ENCODE measurements around the gene MCMBP. TPM values are rescaled to one million over a fixed set of nuclear protein-coding genes. Genes with fewer than 3 reads are reported as not detected.
"Not testable (repeated sequence)": the region's sequence is repeated elsewhere in the genome, so short reads cannot be mapped to it uniquely, and the experiment has no call there.

MCMBP gene
- total and polyA plus RNA-seq, 5 experiments from 2014 or later = 44.6 to 58.2 (median 50.9) TPM

GRCh38 chr10:119893074-119893473, 20.4 kb upstream of the MCMBP start:
- Mint-ChIP-seq H3K4me3 (peak overlapping the region; percentile 93 to 99 (median 98)), H3K9me3 (no peaks in the 10 kb centered on the region), H3K27me3 (no peaks in the 10 kb centered on the region), H3K4me1 (peaks cover 21 to 59% (median 54%) of the 10 kb centered on the region in 4 donors), H3K27ac (peak overlapping the region; percentile 97 to 100 (median 99)), H3K36me3 (peaks cover 0 to 17% (median 0%) of the 10 kb centered on the region in 3 donors)
- DNase-seq (no peak), ATAC-seq (no peak)
- POLR2A ChIA-PET = interaction anchor here (0.8 to 4.8 kb wide), 2 partner anchors 12 to 20 kb away, joined by 3 to 67 read pairs; partner anchors contain the start of gene MCMBP

GRCh38 chr10:119892188-119893065, 19.8 kb upstream of the MCMBP start, which contains the start of gene SEC23IP:
TSS of gene SEC23IP (plus strand) at chr10:119892730. CDS start at chr10:119892783, 53 bp downstream.
- Mint-ChIP-seq H3K27me3 (no peaks in the 10 kb centered on the region), H3K9me3 (no peaks in the 10 kb centered on the region), H3K4me1 (peaks cover 21 to 58% (median 53%) of the 10 kb centered on the region in 4 donors), H3K4me3 (peak within 1 kb of the TSS; percentile 93 to 99 (median 98)), H3K36me3 (peaks cover 0 to 16% (median 0%) of the 10 kb centered on the region in 3 donors), H3K27ac (peak within 1 kb of the TSS; percentile 97 to 100 (median 99))
- POLR2A ChIA-PET = interaction anchor here (0.8 to 4.8 kb wide), 3 partner anchors 12 to 22 kb away, joined by 3 to 67 read pairs (median 3); partner anchors contain the start of gene MCMBP
- ATAC-seq (peak; percentile 99), DNase-seq (peak; percentile 78 to 94 (median 86))

GRCh38 chr10:119891849-119892187, 19.2 kb upstream of the MCMBP start:
- POLR2A ChIA-PET = interaction anchor here (1.2 to 4.8 kb wide), 2 partner anchors 19 to 21 kb away, joined by 3 to 67 read pairs; partner anchors contain the start of gene MCMBP
- peak overlapping the region; percentile 93 to 99 (median 98) for H3K4me3 Mint-ChIP-seq
- DNase-seq, H3K9me3 Mint-ChIP-seq, ATAC-seq, H3K27me3 Mint-ChIP-seq: not testable (repeated sequence)
- peaks cover 18 to 52% (median 47%) of the 10 kb centered on the region in 4 donors for H3K4me1 Mint-ChIP-seq
- H3K36me3 Mint-ChIP-seq = peaks cover 0 to 10% (median 0%) of the 10 kb centered on the region in 3 donors
- peak overlapping the region in 7 of 10 donors; percentile 97 to 100 (median 99) for H3K27ac Mint-ChIP-seq

- not testable (repeated sequence) for H3K9me3 Mint-ChIP-seq, H3K27me3 Mint-ChIP-seq, DNase-seq, H3K36me3 Mint-ChIP-seq, ATAC-seq
- H3K4me1 Mint-ChIP-seq = peaks cover 13 to 36% (median 32%) of the 10 kb centered on the region in 4 donors
- peak overlapping the region in 4 of 10 donors; percentile 16 to 57 (median 20) for H3K4me3 Mint-ChIP-seq
- H3K27ac Mint-ChIP-seq = peak overlapping the region in 1 of 10 donors; percentile 24
- POLR2A ChIA-PET = interaction anchor here (2.5 kb wide), 1 partner anchor 17 kb away, joined by 9 read pairs; the partner anchor contains the start of gene MCMBP
These were observed 17.7 kb upstream of the MCMBP start for GRCh38 chr10:119890307-119890706.

GRCh38 chr10:119889201-119889600, 16.6 kb upstream of the MCMBP start:
- not testable (repeated sequence) for H3K36me3 Mint-ChIP-seq, ATAC-seq, H3K27ac Mint-ChIP-seq, H3K27me3 Mint-ChIP-seq, DNase-seq, H3K9me3 Mint-ChIP-seq
- H3K4me1 Mint-ChIP-seq = peaks cover 11 to 26% (median 22%) of the 10 kb centered on the region in 4 donors
- POLR2A ChIA-PET = interaction anchor here (0.6 to 2.5 kb wide), 2 partner anchors 16 to 341 kb away, joined by 3 to 9 read pairs; partner anchors contain the start of gene MCMBP
- peak overlapping the region in 1 of 10 donors; percentile 8 for H3K4me3 Mint-ChIP-seq

GRCh38 chr10:119888715-119889114, 16.1 kb upstream of the MCMBP start:
- H3K4me3 Mint-ChIP-seq = peak overlapping the region in 1 of 10 donors; percentile 46
- H3K27ac Mint-ChIP-seq, H3K27me3 Mint-ChIP-seq, H3K36me3 Mint-ChIP-seq, DNase-seq, ATAC-seq, H3K9me3 Mint-ChIP-seq: not testable (repeated sequence)
- POLR2A ChIA-PET = interaction anchor here (2.5 kb wide), 1 partner anchor 15 kb away, joined by 9 read pairs; the partner anchor contains the start of gene MCMBP
- peaks cover 10 to 21% (median 17%) of the 10 kb centered on the region in 4 donors for H3K4me1 Mint-ChIP-seq

- DNase-seq, ATAC-seq, H3K4me3 Mint-ChIP-seq, H3K4me1 Mint-ChIP-seq, H3K27ac Mint-ChIP-seq, H3K36me3 Mint-ChIP-seq, H3K9me3 Mint-ChIP-seq, H3K27me3 Mint-ChIP-seq, POLR2A ChIA-PET: not testable (repeated sequence)
These were observed 13.4 kb upstream of the MCMBP start for GRCh38 chr10:119886070-119886469.

GRCh38 chr10:119883901-119884611, 11.4 kb upstream of the MCMBP start:
- not testable (repeated sequence) for H3K27me3 Mint-ChIP-seq, H3K36me3 Mint-ChIP-seq, ATAC-seq, H3K27ac Mint-ChIP-seq, H3K4me1 Mint-ChIP-seq, H3K4me3 Mint-ChIP-seq, DNase-seq, H3K9me3 Mint-ChIP-seq
- POLR2A ChIA-PET = interaction anchor here (1.0 kb wide), 1 partner anchor 11 kb away, joined by 3 read pairs; no protein-coding TSS in a partner anchor

GRCh38 chr10:119878524-119878923, 5.9 kb upstream of the MCMBP start:
- H3K4me1 Mint-ChIP-seq = peaks cover 6 to 7% (median 7%) of the 10 kb centered on the region in 4 donors
- ATAC-seq (no peak), DNase-seq (no peak)
- no peak overlapping the region for H3K27ac Mint-ChIP-seq
- H3K4me3 Mint-ChIP-seq = no peak overlapping the region
- POLR2A ChIA-PET = no interaction called here
- H3K36me3 Mint-ChIP-seq = no peaks in the 10 kb centered on the region
- no peaks in the 10 kb centered on the region for H3K9me3 Mint-ChIP-seq
- peaks cover 0 to 2% (median 0%) of the 10 kb centered on the region in 5 donors for H3K27me3 Mint-ChIP-seq

- ATAC-seq (peak; percentile 89 to 91), DNase-seq (peak; percentile 76 to 91 (median 85))
- H3K9me3 Mint-ChIP-seq = no peaks in the 10 kb centered on the region
- H3K27me3 Mint-ChIP-seq = no peaks in the 10 kb centered on the region
- POLR2A ChIA-PET = interaction anchor here (0.6 to 3.5 kb wide), 23 partner anchors 9 to 1119 kb away, joined by 3 to 67 read pairs (median 4); partner anchors contain the start of genes BAG3, CACUL1, EIF3A and INPP5F
- peaks cover 19 to 44% (median 34%) of the 10 kb centered on the region in 4 donors for H3K4me1 Mint-ChIP-seq
- H3K27ac Mint-ChIP-seq = peak overlapping the region; percentile 54 to 96 (median 94)
- peak overlapping the region; percentile 83 to 94 (median 88) for H3K4me3 Mint-ChIP-seq
- H3K36me3 Mint-ChIP-seq = no peaks in the 10 kb centered on the region
These were observed 428 bp upstream of the MCMBP start for GRCh38 chr10:119872860-119873681.

- ATAC-seq = peak; percentile 27 to 37
- POLR2A ChIA-PET = interaction anchor here (0.6 to 3.5 kb wide), 13 partner anchors 9 to 1118 kb away, joined by 3 to 67 read pairs (median 4); partner anchors contain the start of genes BAG3, CACUL1, INPP5F and SEC23IP
These were observed 598 bp downstream of the MCMBP start for GRCh38 chr10:119871881-119872609.

More at GRCh38 chr10:119871881-119872609, 598 bp downstream of the MCMBP start:
- Mint-ChIP-seq H3K9me3 (no peaks in the 10 kb centered on the region), H3K27me3 (no peaks in the 10 kb centered on the region), H3K4me1 (peaks cover 22 to 53% (median 43%) of the 10 kb centered on the region in 4 donors), H3K36me3 (no peaks in the 10 kb centered on the region), H3K27ac (peak overlapping the region; percentile 19 to 94 (median 90)), H3K4me3 (peak overlapping the region; percentile 79 to 92 (median 89))
- peak; percentile 33 to 69 (median 54) for DNase-seq

Data from naive thymus-derived CD8-positive, alpha-beta T cell (primary cell).